ENCODE data around the gene DPEP1. TPM values are rescaled to one million over a fixed set of nuclear protein-coding genes. Genes with fewer than 3 reads are reported as not detected.

Gene DPEP1
- total and polyA plus RNA-seq, 2 donors (not counting 1 experiment from before 2014, with no cell fraction given), result not detected

GRCh38 chr16:89596061-89596689, 17.3 kb upstream of the DPEP1 start:
- Histone ChIP-seq H2AFZ (ENCODE audit: insufficient read depth, low read depth, low read length, poor library complexity, severe bottlenecking) (no peak overlapping the region), H3K27ac (ENCODE audit: low read length in 2 of 2) (no peak overlapping the region), H3K36me3 (replicated peaks in 1 of 2; ENCODE audit: control extremely low read depth in 1 of 2, control insufficient read depth in 1 of 2, extremely low read depth in 1 of 2, insufficient read depth in 2 of 2, low read length in 1 of 2) (no peaks in the 10 kb centered on the region), H3K27me3 (replicated peaks in 1 of 4; ENCODE audit: control extremely low read depth in 1 of 4, control insufficient read depth in 3 of 4, insufficient read depth in 4 of 4, low read length in 3 of 4) (no peaks in the 10 kb centered on the region), H3K4me2 (replicated peaks; ENCODE audit: low read depth, low read length, poor library complexity, severe bottlenecking) (no peak overlapping the region), H3K9me3 (ENCODE audit: control extremely low read depth in 1 of 3, control insufficient read depth in 2 of 3, insufficient read depth in 1 of 3, low read length in 2 of 3) (no peaks in the 10 kb centered on the region), H3K4me1 (ENCODE audit: control insufficient read depth in 2 of 2, insufficient read depth in 2 of 2, low read length in 2 of 2) (no peaks in the 10 kb centered on the region), H4K20me1 (ENCODE audit: control insufficient read depth, insufficient read depth, low read length, poor library complexity, severe bottlenecking) (no peaks in the 10 kb centered on the region), H3K79me2 (ENCODE audit: control insufficient read depth, insufficient read depth, low read length) (no peaks in the 10 kb centered on the region), H3K4me3 (ENCODE audit: control extremely low read depth in 1 of 5, extremely low read depth in 1 of 5, insufficient read depth in 1 of 5, low read depth in 2 of 5, low read length in 4 of 5) (no peak overlapping the region), H3K9ac (ENCODE audit: low read length) (no peak overlapping the region)
- WGBS (ENCODE audit: insufficient coverage), result 92% methylated on average over 25 of the region's 25 CpGs
- ATAC-seq (ENCODE audit: low read depth) (no peak), DNase-seq (no peak)
- Mint-ChIP-seq H3K4me3 (no peak overlapping the region), H3K27me3 (no peaks in the 10 kb centered on the region), H3K9me3 (ENCODE audit: insufficient read depth) (no peaks in the 10 kb centered on the region), H3K4me1 (no peaks in the 10 kb centered on the region), H3K27ac (no peak overlapping the region)
- ChIA-PET CTCF (no interaction called here), POLR2A (no interaction called here)
- TF ChIP-seq, protein P1, sequence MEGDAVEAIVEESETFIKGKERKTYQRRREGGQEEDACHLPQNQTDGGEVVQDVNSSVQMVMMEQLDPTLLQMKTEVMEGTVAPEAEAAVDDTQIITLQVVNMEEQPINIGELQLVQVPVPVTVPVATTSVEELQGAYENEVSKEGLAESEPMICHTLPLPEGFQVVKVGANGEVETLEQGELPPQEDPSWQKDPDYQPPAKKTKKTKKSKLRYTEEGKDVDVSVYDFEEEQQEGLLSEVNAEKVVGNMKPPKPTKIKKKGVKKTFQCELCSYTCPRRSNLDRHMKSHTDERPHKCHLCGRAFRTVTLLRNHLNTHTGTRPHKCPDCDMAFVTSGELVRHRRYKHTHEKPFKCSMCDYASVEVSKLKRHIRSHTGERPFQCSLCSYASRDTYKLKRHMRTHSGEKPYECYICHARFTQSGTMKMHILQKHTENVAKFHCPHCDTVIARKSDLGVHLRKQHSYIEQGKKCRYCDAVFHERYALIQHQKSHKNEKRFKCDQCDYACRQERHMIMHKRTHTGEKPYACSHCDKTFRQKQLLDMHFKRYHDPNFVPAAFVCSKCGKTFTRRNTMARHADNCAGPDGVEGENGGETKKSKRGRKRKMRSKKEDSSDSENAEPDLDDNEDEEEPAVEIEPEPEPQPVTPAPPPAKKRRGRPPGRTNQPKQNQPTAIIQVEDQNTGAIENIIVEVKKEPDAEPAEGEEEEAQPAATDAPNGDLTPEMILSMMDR (IDR thresholded peaks at IDR 0.05), result no peak
- TF ChIP-seq EZH2 (IDR thresholded peaks at IDR 0.05; ENCODE audit: borderline replicate concordance, insufficient read depth, low read depth, low read length, poor library complexity, severe bottlenecking), result no peak
- intact Hi-C loops (cut with micrococcal nuclease), result no loop called here

DNA sequence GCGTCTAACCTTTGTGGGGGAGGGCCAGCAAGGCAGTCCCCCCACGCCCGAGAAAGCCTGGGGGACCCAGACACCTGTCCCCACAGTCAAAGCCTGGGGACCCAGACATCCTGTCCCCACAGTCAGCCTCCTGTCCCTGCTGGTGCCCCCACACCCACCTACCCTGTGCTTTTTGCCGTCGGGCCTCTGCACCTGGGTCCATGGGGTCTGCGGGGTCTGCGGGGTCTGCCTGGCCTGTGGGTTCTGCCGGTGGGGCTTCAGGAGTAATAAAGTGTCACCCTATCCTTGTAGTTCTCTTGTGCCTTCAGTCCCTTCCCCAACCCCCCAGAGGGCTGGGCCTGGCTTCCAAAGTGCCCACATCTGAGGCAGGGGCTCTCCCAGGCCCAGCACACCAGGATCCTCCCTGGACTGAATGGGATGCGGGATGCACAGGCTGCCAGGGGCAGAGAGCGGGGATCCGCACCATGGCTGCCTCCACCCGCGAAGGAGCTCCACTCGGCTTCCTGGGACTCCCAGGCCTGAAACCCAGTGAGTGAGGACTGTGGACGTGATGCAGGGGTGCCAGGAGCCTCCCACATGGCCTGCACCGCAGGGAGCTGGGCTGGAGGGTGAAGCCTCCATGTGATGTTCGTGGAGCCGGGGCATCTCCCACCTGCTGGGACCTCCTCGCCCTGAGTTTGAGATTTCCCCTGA, 16.3 kb upstream of the DPEP1 start:
- H3K9me3 Mint-ChIP-seq (ENCODE audit: insufficient read depth), result no peaks in the 10 kb centered on the region
- H3K27me3 Mint-ChIP-seq, result no peaks in the 10 kb centered on the region
- peaks cover 0 to 4% (median 0%) of the 10 kb centered on the region in 4 experiments for H3K27me3 ChIP-seq (replicated peaks in 1 of 4; ENCODE audit: control extremely low read depth in 1 of 4, control insufficient read depth in 3 of 4, insufficient read depth in 4 of 4, low read length in 3 of 4)
- ChIA-PET POLR2A (no interaction called here), CTCF (no interaction called here)
- no peaks in the 10 kb centered on the region for H4K20me1 ChIP-seq (ENCODE audit: control insufficient read depth, insufficient read depth, low read length, poor library complexity, severe bottlenecking)
- H3K4me3 Mint-ChIP-seq, result no peak overlapping the region
- no peak overlapping the region for H3K4me2 ChIP-seq (replicated peaks; ENCODE audit: low read depth, low read length, poor library complexity, severe bottlenecking)
- no peak overlapping the region for H3K9ac ChIP-seq (ENCODE audit: low read length)
- TF ChIP-seq EZH2 (IDR thresholded peaks at IDR 0.05; ENCODE audit: borderline replicate concordance, insufficient read depth, low read depth, low read length, poor library complexity, severe bottlenecking), result no peak
- TF ChIP-seq, protein P1 (IDR thresholded peaks at IDR 0.05), result no peak
- no peaks in the 10 kb centered on the region for H3K4me1 Mint-ChIP-seq
- no peak overlapping the region for H3K4me3 ChIP-seq (ENCODE audit: control extremely low read depth in 1 of 5, extremely low read depth in 1 of 5, insufficient read depth in 1 of 5, low read depth in 2 of 5, low read length in 4 of 5)
- no peaks in the 10 kb centered on the region for H3K9me3 ChIP-seq (ENCODE audit: control extremely low read depth in 1 of 3, control insufficient read depth in 2 of 3, insufficient read depth in 1 of 3, low read length in 2 of 3)
- DNase-seq, result no peak
- no peaks in the 10 kb centered on the region for H3K79me2 ChIP-seq (ENCODE audit: control insufficient read depth, insufficient read depth, low read length)
- H3K4me1 ChIP-seq (ENCODE audit: control insufficient read depth in 2 of 2, insufficient read depth in 2 of 2, low read length in 2 of 2), result peaks cover 0 to 2% of the 10 kb centered on the region in 2 donors
- WGBS (ENCODE audit: insufficient coverage), result 91% methylated on average over 19 of the region's 19 CpGs
- no peak for ATAC-seq (ENCODE audit: low read depth)
- intact Hi-C loops (cut with micrococcal nuclease), result no loop called here
- H2AFZ ChIP-seq (ENCODE audit: insufficient read depth, low read depth, low read length, poor library complexity, severe bottlenecking), result no peak overlapping the region
- H3K27ac Mint-ChIP-seq, result no peak overlapping the region
- no peak overlapping the region for H3K27ac ChIP-seq (ENCODE audit: low read length in 2 of 2)
- H3K36me3 ChIP-seq (replicated peaks in 1 of 2; ENCODE audit: control extremely low read depth in 1 of 2, control insufficient read depth in 1 of 2, extremely low read depth in 1 of 2, insufficient read depth in 2 of 2, low read length in 1 of 2), result no peaks in the 10 kb centered on the region
